K562 (cell line): ENCODE data around the gene ERFL. TPM values are rescaled to one million over a fixed set of nuclear protein-coding genes. Genes with fewer than 3 reads are reported as not detected.
A peak's percentile ranks its signal among the peaks of the same experiment; 100 is the strongest.

ENCODE experiments used
- BACH1 ChIP-seq: fragments of 200-800 bp; sonication (Bioruptor generic); IDR thresholded peaks from 2 replicates; pipeline ENCODE4 v1.6.1; 2016; ENCODE audit warnings: missing genetic modification characterization, missing compliant biosample characterization
- CHCHD3 ChIP-seq: fragments of 250-450 bp; sonication (Bioruptor Pico); IDR thresholded peaks from 2 replicates; pipeline ENCODE4 v2.1.2; 2022; ENCODE audit warnings: mild to moderate bottlenecking
- HNRNPK ChIP-seq: fragments of 200-400 bp; formaldehyde crosslinking; IDR thresholded peaks from one replicate; pipeline ENCODE4 v1.6.1; 2018; ENCODE audit warnings: mild to moderate bottlenecking, low read depth, low read length; ENCODE audit not compliant: poor library complexity, severe bottlenecking
- NFATC3 ChIP-seq: fragments of 450-650 bp; IDR thresholded peaks from 2 replicates; pipeline ENCODE4 v1.6.1; 2017; ENCODE audit warnings: mild to moderate bottlenecking
- NR2C1 ChIP-seq, 2 experiments: fragments of 450-650 bp; IDR thresholded peaks; 2 replicates each; pipeline ENCODE4 v1.6.1; 2017; ENCODE audit warnings: mild to moderate bottlenecking in 2 of 2, antibody characterized with exemption in 1 of 2, inconsistent platforms in 1 of 2, missing compliant biosample characterization in 1 of 2, missing genetic modification characterization in 1 of 2
- RBFOX2 ChIP-seq: fragments of 200-400 bp; formaldehyde crosslinking; IDR thresholded peaks from 2 replicates; pipeline ENCODE4 v1.6.1; 2017; ENCODE audit warnings: low read depth, mild to moderate bottlenecking, low read length, moderate library complexity
- RBM34 ChIP-seq: fragments of 200-400 bp; formaldehyde crosslinking; IDR thresholded peaks from 2 replicates; pipeline ENCODE4 v1.6.1; 2018; ENCODE audit warnings: low read length, borderline replicate concordance; ENCODE audit not compliant: insufficient read depth
- ZNF324 ChIP-seq: fragments of 250-450 bp; sonication (Bioruptor Pico); IDR thresholded peaks from 2 replicates; pipeline ENCODE4 v1.4.0; 2020; ENCODE audit warnings: mild to moderate bottlenecking
- polyA plus RNA-seq, 8 experiments: library from polyadenylated mRNA; depleted of rRNA in 4 of 8; stranded (reverse) in 5 of 8; unstranded in 3 of 8; fragments of >200 nt; fragmentation: Nextera tagmentation in 2 of 8; fragmentation: Illumina TruSeq in 1 of 8; extraction: Ambion mirVana in 2 of 8; extraction: Trizol in 1 of 8; gene quantifications; 2 replicates each; pipeline versions ENCODE4 v1.2.1 to v1.2.3, GENCODE V29; 2011 to 2014; ENCODE audit warnings: inconsistent platforms in 1 of 8, missing spikeins in 1 of 8
- total RNA-seq, 7 experiments: library from RNA; depleted of rRNA in 6 of 7; stranded (reverse); fragments of >200 nt in 6 of 7; fragmentation: Illumina TruSeq in 2 of 7; extraction: Trizol in 2 of 7; gene quantifications; 2 replicates each; pipeline versions ENCODE4 v1.2.1 to v1.2.3, GENCODE V29; 2011 to 2021; ENCODE audit warnings: low replicate concordance in 1 of 7
- TF ChIP-seq, protein P1 (sequence below), 2 experiments: fragments of 200-800 bp in 1 of 2; sonication (Bioruptor generic) in 1 of 2; sonication (generic) in 1 of 2; formaldehyde crosslinking in 1 of 2; IDR thresholded peaks in 1 of 2; conservative IDR thresholded peaks in 1 of 2; 2 replicates each; pipeline versions ENCODE4 v1.5.0 to v1.6.1; 2016 to 2020; ENCODE audit warnings: missing compliant biosample characterization in 1 of 2, missing genetic modification characterization in 1 of 2, missing genetic modification reagents in 1 of 2
- TF ChIP-seq, protein P2 (sequence below): fragments of 250-450 bp; sonication (Bioruptor Pico); IDR thresholded peaks from 2 replicates; pipeline ENCODE4 v1.4.0; 2020
- TF ChIP-seq, protein P3 (sequence below), 2 experiments: fragments of 150-350 bp in 1 of 2; IDR thresholded peaks; 2 replicates each; pipeline ENCODE4 v1.6.1; 2012 to 2016; ENCODE audit warnings: low read depth in 2 of 2, low read length in 2 of 2, mild to moderate bottlenecking in 1 of 2, moderate library complexity in 1 of 2

Gene ERFL
- total and polyA plus RNA-seq, 9 of the 15 experiments (the other 6 are each of a cell fraction or from before 2014, with no cell fraction given), result 0.07 to 0.75 (median 0.32) TPM; not detected in 4

DNA sequence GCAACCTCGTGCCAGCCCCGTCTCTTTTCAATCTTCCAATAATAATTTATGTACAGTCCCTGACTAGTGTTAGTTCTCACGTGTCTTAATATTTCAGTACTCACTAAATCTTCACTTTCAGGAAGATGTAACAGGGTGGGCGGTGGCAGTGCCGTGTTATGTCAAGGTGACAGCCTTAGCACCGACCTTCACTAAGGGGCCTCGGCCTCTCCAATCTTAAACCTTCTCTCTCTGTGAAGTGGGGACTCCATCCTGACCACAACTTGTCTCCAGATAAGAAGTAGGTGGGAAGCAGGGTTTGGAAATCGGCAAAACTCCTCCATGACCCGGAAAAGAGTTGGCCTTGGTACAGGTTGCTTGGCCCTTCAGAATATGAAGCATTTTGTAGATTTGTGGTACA lies 66.4 kb downstream of the ERFL start (continued):
- TF ChIP-seq, protein P1, sequence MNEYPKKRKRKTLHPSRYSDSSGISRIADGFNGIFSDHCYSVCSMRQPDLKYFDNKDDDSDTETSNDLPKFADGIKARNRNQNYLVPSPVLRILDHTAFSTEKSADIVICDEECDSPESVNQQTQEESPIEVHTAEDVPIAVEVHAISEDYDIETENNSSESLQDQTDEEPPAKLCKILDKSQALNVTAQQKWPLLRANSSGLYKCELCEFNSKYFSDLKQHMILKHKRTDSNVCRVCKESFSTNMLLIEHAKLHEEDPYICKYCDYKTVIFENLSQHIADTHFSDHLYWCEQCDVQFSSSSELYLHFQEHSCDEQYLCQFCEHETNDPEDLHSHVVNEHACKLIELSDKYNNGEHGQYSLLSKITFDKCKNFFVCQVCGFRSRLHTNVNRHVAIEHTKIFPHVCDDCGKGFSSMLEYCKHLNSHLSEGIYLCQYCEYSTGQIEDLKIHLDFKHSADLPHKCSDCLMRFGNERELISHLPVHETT (CRISPR knock-in tag; conservative IDR thresholded peaks at IDR 0.05 in 1 of 2, IDR thresholded peaks at IDR 0.05 in 1 of 2), result no peak
- no peak for TF ChIP-seq NFATC3
- no peak for TF ChIP-seq CHCHD3 (CRISPR knock-in tag)
- no peak for TF ChIP-seq NR2C1 (IDR thresholded peaks at IDR 0.05)
- no peak for TF ChIP-seq NR2C1 (tag; IDR thresholded peaks at IDR 0.05)
- TF ChIP-seq HNRNPK, result no peak
- no peak for TF ChIP-seq RBM34
- 0 out of 2 replicates have a peak, but pooled peaks have one; percentile 3 for TF ChIP-seq RBFOX2
- TF ChIP-seq, protein P2, sequence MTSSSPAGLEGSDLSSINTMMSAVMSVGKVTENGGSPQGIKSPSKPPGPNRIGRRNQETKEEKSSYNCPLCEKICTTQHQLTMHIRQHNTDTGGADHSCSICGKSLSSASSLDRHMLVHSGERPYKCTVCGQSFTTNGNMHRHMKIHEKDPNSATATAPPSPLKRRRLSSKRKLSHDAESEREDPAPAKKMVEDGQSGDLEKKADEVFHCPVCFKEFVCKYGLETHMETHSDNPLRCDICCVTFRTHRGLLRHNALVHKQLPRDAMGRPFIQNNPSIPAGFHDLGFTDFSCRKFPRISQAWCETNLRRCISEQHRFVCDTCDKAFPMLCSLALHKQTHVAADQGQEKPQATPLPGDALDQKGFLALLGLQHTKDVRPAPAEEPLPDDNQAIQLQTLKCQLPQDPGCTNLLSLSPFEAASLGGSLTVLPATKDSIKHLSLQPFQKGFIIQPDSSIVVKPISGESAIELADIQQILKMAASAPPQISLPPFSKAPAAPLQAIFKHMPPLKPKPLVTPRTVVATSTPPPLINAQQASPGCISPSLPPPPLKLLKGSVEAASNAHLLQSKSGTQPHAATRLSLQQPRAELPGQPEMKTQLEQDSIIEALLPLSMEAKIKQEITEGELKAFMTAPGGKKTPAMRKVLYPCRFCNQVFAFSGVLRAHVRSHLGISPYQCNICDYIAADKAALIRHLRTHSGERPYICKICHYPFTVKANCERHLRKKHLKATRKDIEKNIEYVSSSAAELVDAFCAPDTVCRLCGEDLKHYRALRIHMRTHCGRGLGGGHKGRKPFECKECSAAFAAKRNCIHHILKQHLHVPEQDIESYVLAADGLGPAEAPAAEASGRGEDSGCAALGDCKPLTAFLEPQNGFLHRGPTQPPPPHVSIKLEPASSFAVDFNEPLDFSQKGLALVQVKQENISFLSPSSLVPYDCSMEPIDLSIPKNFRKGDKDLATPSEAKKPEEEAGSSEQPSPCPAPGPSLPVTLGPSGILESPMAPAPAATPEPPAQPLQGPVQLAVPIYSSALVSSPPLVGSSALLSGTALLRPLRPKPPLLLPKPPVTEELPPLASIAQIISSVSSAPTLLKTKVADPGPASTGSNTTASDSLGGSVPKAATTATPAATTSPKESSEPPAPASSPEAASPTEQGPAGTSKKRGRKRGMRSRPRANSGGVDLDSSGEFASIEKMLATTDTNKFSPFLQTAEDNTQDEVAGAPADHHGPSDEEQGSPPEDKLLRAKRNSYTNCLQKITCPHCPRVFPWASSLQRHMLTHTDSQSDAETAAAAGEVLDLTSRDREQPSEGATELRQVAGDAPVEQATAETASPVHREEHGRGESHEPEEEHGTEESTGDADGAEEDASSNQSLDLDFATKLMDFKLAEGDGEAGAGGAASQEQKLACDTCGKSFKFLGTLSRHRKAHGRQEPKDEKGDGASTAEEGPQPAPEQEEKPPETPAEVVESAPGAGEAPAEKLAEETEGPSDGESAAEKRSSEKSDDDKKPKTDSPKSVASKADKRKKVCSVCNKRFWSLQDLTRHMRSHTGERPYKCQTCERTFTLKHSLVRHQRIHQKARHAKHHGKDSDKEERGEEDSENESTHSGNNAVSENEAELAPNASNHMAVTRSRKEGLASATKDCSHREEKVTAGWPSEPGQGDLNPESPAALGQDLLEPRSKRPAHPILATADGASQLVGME (CRISPR knock-in tag), result no peak
- no peak for TF ChIP-seq ZNF324
- TF ChIP-seq BACH1, result no peak
- TF ChIP-seq, protein P3, sequence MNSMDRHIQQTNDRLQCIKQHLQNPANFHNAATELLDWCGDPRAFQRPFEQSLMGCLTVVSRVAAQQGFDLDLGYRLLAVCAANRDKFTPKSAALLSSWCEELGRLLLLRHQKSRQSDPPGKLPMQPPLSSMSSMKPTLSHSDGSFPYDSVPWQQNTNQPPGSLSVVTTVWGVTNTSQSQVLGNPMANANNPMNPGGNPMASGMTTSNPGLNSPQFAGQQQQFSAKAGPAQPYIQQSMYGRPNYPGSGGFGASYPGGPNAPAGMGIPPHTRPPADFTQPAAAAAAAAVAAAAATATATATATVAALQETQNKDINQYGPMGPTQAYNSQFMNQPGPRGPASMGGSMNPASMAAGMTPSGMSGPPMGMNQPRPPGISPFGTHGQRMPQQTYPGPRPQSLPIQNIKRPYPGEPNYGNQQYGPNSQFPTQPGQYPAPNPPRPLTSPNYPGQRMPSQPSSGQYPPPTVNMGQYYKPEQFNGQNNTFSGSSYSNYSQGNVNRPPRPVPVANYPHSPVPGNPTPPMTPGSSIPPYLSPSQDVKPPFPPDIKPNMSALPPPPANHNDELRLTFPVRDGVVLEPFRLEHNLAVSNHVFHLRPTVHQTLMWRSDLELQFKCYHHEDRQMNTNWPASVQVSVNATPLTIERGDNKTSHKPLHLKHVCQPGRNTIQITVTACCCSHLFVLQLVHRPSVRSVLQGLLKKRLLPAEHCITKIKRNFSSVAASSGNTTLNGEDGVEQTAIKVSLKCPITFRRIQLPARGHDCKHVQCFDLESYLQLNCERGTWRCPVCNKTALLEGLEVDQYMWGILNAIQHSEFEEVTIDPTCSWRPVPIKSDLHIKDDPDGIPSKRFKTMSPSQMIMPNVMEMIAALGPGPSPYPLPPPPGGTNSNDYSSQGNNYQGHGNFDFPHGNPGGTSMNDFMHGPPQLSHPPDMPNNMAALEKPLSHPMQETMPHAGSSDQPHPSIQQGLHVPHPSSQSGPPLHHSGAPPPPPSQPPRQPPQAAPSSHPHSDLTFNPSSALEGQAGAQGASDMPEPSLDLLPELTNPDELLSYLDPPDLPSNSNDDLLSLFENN (IDR thresholded peaks at IDR 0.05; ENCODE audit: low read depth in 2 of 2, low read length in 2 of 2), result no peak
